Neutrophil (primary cell): ENCODE data around the gene KCNE3.
A peak's percentile ranks its signal among the peaks of the same experiment; 100 is the strongest.

Source experiments
- H3K27ac ChIP-seq: fragments of 200-600 bp; sonication (generic); 2 replicates; pipeline ENCODE4 v1.5.1; 2016; ENCODE audit warnings: mild to moderate bottlenecking, moderate library complexity
- H3K27me3 ChIP-seq: fragments of 200-600 bp; sonication (generic); 2 replicates; pipeline ENCODE4 v1.6.0; 2016; ENCODE audit warnings: mild to moderate bottlenecking
- H3K36me3 ChIP-seq: fragments of 200-600 bp; sonication (generic); 2 replicates; pipeline ENCODE4 v1.5.1; 2017
- H3K4me1 ChIP-seq, 2 experiments: fragments of 200-600 bp in 1 of 2; sonication (generic) in 1 of 2; 1 replicate in 1 of 2; 2 replicates in 1 of 2; pipeline versions ENCODE4 v1.5.1 to v1.6.1; 2013 to 2016; ENCODE audit warnings: low read depth in 1 of 2, low read length in 1 of 2, mild to moderate bottlenecking in 1 of 2, moderate library complexity in 1 of 2; ENCODE audit not compliant: control insufficient read depth in 1 of 2, insufficient read depth in 1 of 2
- H3K4me3 ChIP-seq, 2 experiments: fragments of 200-600 bp in 1 of 2; sonication (generic) in 1 of 2; 1 replicate in 1 of 2; 2 replicates in 1 of 2; pipeline ENCODE4 v1.5.1; 2013 to 2016; ENCODE audit warnings: low read depth in 1 of 2, low read length in 1 of 2, mild to moderate bottlenecking in 1 of 2, moderate library complexity in 1 of 2
- H3K9me3 ChIP-seq: fragments of 200-600 bp; sonication (generic); 2 replicates; pipeline ENCODE4 v1.5.1; 2016
- TF ChIP-seq, protein P1 (sequence below): fragments of 200-600 bp; sonication (generic); IDR thresholded peaks from 2 replicates; pipeline ENCODE4 v1.5.1; 2016; ENCODE audit warnings: antibody characterized with exemption

KCNE3 gene

DNA sequence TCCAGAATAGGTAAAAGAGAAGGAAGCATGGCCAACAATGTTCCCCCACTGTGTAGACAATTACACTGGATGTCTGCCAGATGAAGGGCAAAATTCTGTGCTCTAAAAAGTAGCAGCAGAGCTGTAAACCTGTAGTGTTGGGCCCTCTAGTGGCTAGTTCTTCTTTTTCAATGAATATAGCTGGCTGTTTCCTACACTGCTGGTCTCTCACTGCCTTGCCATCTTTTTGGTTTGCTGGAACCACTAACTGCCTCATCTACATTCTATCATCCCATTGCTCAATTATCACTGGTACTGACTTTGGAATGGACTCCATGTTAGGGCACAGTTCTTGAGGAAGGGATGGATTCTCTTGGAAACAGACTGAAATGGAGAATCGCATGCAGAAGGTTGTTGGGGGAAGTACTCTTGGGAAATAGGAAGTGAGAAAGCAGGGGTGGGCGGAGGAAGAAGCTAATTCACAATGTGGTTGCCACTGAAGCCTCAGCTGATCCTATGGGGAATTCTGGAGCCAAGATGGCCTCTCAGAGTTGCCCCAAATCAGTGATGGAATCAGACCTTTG, 17.9 kb downstream of the KCNE3 start:
- Histone ChIP-seq H3K27me3 (no peaks in the 10 kb centered on the region), H3K36me3 (peaks cover 28% of the 10 kb centered on the region), H3K4me3 (peak overlapping the region; percentile 9 to 12), H3K27ac (peak overlapping the region; percentile 80), H3K4me1 (peaks cover 33 to 39% of the 10 kb centered on the region in 2 experiments), H3K9me3 (no peaks in the 10 kb centered on the region)
- TF ChIP-seq, protein P1, sequence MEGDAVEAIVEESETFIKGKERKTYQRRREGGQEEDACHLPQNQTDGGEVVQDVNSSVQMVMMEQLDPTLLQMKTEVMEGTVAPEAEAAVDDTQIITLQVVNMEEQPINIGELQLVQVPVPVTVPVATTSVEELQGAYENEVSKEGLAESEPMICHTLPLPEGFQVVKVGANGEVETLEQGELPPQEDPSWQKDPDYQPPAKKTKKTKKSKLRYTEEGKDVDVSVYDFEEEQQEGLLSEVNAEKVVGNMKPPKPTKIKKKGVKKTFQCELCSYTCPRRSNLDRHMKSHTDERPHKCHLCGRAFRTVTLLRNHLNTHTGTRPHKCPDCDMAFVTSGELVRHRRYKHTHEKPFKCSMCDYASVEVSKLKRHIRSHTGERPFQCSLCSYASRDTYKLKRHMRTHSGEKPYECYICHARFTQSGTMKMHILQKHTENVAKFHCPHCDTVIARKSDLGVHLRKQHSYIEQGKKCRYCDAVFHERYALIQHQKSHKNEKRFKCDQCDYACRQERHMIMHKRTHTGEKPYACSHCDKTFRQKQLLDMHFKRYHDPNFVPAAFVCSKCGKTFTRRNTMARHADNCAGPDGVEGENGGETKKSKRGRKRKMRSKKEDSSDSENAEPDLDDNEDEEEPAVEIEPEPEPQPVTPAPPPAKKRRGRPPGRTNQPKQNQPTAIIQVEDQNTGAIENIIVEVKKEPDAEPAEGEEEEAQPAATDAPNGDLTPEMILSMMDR = peak; percentile 71

DNA sequence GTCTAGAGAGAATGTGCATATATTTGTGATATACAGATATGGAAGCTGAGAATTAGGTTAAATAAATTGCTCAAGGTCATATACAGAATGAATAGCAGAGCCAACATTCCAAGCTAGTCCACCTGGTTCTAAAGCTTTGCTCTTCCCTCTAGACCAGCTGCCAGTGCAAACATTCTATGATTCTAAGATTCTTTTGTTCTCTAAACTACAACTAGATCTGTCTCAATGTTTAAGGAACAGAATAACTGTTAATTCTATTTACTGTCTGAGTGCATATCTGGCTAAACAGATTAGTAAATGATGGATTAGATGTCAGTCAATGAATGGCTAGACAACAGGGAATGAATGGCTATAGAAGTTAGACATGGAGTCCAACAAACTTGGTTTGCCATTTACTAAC, 19.6 kb downstream of the KCNE3 start:
- Histone ChIP-seq H3K27ac (no peak overlapping the region), H3K4me1 (peaks cover 21 to 23% of the 10 kb centered on the region in 2 experiments), H3K9me3 (no peaks in the 10 kb centered on the region), H3K36me3 (peaks cover 10% of the 10 kb centered on the region), H3K4me3 (no peak overlapping the region), H3K27me3 (no peaks in the 10 kb centered on the region)
- TF ChIP-seq, protein P1 = no peak

DNA sequence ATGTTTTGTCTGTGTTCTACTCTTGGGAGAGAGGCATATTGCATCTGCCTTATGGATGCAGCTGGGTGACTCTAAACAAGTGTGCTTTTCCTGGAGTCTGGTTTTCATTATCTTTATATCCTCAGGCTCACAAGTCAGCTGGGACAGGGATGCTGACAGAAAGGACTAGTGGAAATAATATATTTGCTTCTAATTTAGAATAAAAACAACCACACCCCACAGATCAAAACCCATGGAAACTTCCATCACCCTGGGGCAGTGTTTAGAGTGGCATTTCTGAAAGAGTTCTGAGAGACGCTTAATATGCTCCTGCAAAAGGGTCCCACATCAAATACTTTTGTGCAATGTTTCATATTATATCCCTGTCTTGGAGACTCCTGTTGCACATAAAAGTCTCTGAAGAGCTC, 20.8 kb downstream of the KCNE3 start:
- Histone ChIP-seq H3K4me1 (peaks cover 21% of the 10 kb centered on the region in 2 experiments), H3K9me3 (no peaks in the 10 kb centered on the region), H3K4me3 (no peak overlapping the region), H3K36me3 (peaks cover 3% of the 10 kb centered on the region), H3K27ac (no peak overlapping the region), H3K27me3 (no peaks in the 10 kb centered on the region)
- TF ChIP-seq, protein P1 = no peak

DNA sequence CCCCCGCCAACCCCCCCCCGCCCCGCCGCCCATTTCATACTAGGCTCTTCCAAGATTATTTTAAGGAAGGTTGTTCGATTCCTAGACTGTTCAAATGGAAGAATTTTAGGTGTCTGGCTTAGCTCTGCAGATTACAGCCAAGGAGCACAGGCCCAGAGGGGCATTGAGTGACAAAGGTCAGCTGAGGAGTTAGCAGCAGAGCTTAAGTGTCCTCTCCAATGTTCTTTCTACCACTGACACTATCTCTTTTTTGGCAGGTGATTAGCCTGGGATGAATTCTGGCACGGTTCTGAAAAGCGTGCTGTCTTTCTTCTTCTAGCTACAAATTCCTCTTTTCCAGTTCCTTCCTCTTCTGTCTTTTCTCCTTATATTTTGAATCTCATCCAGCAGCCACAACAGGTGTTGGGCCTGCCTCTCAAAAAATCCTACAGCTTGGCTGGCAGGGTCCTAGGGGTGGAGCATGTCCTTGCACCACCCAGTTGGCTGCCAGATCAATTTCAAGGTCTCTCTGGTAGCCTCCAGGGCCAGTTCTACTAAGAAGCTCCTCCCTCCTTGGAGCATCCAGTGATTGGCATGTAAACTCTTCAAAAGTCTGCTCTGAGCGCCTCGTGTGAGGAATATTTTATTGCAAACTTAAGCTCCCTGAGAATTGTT, 23.0 kb downstream of the KCNE3 start:
- Histone ChIP-seq H3K27me3 (no peaks in the 10 kb centered on the region), H3K4me1 (peaks cover 7 to 8% of the 10 kb centered on the region in 2 experiments), H3K4me3 (no peak overlapping the region), H3K9me3 (no peaks in the 10 kb centered on the region), H3K27ac (no peak overlapping the region), H3K36me3 (peaks cover 3% of the 10 kb centered on the region)
- TF ChIP-seq, protein P1 = no peak

DNA sequence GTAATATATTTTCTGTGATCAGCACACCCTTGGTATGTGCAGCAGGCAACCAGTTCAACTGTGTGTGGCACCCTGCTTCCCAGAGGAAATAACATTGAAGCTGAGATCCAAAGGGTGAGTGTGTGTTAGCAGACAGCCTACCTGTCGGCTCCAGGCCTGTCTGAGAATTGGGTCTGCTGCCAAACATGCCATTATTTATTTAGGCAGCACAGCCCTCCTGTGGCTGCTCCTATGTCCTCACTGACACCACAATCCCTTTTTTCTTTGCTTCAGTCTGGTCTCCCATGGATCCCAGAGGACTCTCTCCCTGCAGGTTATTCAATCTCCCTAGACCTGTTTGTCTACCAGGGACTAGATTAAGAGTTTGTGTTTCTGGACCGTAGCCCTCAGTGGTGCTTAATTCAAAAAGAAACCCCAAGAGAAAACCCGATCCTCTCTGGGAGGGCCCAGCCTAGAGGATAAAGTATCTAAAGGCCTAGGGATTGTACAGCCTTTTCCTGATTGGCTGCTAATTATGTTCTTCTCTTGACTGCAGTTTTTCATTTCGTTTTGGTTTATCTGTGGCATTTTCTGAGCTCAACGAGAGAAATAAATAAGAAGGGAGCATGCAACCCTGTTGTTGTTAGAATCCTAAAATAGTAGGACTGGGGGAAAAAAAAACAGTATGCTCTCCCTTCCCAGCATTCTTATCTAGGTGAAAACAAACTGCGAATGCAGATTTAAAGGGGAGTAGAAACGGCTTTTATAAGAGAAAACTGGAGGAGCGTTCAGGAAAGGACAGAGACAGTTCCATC, 24.1 kb downstream of the KCNE3 start:
- no peak overlapping the region for H3K4me3 ChIP-seq
- TF ChIP-seq, protein P1 = no peak
- H3K4me1 ChIP-seq = no peaks in the 10 kb centered on the region
- no peak overlapping the region for H3K27ac ChIP-seq
- H3K27me3 ChIP-seq = no peaks in the 10 kb centered on the region
- no peaks in the 10 kb centered on the region for H3K9me3 ChIP-seq
- peaks cover 3% of the 10 kb centered on the region for H3K36me3 ChIP-seq
